Activated CD8-positive, alpha-beta memory T cell treated with anti-CD3 and anti-CD28 coated beads for 1 hour (primary cell): Measurements from ENCODE around the gene DET1.
"Not testable (repeated sequence)": the region's sequence is repeated elsewhere in the genome, so short reads cannot be mapped to it uniquely, and the experiment has no call there.

Source experiments
- DNase-seq, 2 donors: peaks; one replicate each; pipeline ENCODE4 v3.0.0-alpha.2; 2020; ENCODE audit warnings: low read depth in 1 of 2; ENCODE audit errors: extremely low read depth in 1 of 2

DET1 gene

DNA sequence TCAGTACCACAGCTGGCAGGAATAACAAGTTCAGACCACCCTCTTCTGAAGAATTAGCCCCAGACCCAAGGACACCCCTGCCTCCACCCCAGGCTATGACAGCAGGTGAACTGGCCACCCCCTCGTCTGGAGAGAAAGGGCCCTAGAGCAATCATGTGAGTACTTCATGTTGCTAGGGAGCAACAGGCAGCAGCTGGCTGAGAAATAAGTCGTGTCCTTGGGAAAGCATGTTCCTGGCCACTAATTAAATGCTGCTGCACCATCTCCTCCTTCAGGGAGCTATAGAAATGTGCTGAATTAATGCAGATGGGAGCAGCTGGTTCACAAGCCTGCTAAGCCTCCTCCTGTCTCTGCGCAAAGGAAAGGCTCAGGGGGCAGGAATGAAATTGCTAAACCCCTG lies 47.5 kb downstream of the DET1 start:
- DNase-seq = no peak

DNA sequence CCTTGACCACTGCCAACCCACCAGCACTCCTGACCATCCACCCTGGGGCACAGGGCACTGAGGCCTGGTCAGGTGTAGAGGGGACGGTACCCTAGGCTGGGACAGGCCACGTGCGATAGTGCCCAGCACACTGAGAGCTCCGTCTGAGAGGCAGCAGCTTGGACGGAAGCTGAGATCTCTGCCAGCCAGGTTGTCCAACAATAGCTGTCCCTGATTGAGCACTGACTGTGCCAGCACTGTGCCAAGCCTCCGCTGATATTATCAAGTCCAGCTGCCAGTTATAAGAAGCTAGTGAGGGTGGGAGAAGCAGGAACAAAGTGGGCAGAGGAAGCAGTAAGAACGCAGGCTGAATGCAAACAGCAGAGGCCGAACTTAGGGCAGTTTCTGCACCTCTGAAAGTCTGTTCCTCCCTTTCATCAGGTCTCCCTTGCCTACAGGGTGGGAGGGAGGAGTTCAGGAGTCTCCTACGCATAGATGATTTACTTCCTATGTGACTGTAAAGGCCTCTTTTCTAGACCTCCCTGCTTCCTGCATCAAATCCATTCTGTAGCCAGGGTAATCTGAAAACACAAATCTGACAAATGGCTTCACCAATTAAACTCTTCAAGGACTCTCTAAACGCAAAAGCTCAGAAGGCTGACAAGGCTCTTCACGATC lies 49.2 kb downstream of the DET1 start:
- no peak for DNase-seq

DNA sequence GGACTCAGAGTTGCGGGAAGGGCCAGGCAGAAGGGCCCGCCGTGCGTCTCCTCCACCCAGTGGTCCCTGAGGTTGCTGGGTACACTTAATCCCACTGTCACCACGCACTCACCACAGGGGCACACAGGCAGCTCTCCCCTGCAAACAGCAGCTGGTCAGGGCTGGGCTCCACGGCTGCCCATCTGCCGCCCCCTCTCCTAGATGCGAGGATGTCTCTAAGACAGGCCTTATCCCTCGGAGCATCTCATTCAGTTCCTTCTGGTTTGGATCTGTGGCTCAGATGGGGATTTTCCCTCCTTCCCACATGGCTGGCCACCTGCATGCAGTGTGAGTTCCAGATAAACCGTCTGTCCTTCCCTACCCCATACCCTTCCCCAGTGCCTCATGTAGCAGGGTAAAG lies 52.6 kb downstream of the DET1 start:
- DNase-seq = no peak

DNA sequence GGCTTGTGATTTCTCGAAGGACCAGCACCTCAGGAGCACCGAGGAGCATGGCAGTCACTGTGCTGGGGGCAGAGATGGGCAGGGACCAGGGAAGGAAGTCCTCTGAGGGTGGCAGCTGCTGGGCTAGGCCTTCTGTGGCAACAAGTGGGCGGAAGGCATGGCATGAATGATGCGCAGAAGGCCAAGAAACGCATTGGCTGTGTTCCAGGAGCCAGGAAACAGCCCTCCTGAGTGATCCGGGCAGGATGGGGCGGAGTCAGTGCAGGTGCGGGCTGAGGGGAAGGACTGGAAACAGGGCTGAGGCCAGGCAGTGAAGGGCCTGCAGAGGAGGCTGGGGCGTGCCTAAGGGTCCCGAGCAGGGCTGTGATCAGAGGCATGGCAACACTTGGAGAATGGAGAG lies 55.3 kb downstream of the DET1 start:
- DNase-seq = no peak

DNA sequence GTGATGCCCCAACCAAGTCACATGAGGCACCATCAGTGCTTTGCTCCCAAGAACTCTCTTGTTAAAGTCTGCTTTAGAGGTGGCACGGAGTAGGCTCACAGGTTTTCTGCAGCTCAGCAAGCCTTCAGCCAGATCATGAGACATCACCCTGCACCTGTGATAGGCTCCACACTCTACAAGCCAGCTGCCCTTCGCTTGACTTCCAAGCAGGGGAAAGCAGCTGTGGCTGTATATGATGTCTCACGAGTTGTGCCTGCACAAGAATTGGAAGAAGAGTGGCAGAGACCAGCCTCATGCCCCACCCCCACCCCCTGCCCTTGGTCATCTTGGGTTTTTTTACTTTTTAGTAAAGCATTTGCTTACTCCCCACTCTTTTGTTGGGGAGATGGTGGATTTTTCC lies 56.4 kb downstream of the DET1 start:
- no peak for DNase-seq

DNA sequence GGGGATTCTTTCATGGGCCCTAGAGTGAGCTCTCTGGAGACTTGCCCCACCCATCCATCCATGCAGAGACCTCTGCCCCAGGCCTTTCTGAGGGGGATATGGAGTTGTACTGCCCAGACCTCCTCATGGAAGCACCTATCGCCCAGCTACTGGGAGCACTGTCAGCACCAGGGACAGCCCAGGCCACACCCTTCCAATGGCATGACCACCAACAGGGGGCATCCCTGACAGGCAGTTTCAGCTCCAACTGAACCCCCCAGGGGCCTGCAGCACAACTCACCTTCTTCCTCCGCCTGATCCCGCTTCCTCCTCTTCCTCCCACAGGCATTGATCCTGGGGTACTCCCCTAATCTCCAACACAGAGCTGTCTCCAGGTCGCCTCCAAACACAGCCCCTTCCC lies 57.2 kb downstream of the DET1 start:
- DNase-seq = no peak

DNA sequence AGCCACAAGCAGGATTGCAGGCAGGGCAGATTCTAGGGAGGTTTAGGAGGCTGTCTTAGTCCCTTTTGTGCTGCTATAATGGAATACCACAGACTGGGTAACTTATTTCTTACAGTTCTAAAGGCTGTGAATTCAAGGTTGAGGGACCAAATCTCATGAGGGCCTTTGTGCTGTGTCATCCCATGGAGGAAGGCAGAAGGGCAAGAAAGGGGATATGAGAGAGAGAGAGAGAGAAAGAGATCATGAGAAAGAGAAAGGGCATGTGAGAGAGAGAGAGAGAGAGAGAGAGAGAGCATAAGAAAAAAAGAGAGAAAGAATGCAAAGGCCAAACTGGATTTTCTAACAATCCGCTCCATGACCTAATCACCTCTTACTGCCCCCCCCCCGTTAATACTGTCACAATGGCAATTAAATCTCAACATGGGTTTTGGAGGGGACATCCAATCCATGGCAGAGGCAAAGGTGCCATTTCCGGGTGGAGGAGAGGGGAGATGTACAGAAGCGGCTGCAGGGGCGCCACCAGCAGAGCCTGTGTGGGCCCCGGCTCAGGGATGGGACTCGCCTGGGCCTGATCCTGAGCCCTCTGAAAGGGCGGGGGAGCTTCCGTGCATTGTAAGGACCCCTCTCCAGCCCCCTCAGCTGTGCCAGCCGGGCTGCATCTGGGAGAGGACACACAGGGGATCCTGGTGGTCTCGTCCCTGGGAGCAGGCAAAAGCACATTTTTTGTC lies 58.5 kb downstream of the DET1 start:
- DNase-seq = no peak

DNA sequence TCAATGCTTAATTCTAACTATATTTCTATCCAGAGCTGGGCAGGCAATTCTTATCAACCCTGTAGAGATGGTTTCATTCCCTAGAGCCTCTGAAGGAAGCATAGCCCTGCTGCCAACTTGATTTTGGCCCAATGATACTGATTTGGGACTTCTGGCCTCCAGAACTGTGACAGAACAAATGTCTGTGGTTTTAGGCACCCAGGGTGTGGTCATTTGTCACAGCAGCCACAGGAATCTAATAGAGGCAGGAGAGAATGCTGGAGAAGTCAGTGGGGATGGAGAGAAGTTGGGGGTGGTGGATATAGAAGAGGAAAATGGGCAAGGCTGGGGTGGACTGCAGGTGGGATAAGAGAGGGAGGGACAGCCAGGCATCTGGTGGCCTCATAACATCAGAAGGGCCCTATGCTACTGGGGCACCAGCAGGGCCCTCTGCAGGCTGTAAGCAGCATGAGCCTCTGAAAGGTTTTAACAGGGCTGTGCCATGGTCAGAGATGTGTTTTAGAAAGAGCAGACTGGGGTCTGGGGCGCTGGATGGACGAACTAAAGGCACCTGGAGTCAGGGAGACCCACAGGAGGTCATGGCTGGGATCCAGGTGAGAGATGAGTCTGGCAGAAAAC lies 59.2 kb downstream of the DET1 start:
- DNase-seq = no peak

DNA sequence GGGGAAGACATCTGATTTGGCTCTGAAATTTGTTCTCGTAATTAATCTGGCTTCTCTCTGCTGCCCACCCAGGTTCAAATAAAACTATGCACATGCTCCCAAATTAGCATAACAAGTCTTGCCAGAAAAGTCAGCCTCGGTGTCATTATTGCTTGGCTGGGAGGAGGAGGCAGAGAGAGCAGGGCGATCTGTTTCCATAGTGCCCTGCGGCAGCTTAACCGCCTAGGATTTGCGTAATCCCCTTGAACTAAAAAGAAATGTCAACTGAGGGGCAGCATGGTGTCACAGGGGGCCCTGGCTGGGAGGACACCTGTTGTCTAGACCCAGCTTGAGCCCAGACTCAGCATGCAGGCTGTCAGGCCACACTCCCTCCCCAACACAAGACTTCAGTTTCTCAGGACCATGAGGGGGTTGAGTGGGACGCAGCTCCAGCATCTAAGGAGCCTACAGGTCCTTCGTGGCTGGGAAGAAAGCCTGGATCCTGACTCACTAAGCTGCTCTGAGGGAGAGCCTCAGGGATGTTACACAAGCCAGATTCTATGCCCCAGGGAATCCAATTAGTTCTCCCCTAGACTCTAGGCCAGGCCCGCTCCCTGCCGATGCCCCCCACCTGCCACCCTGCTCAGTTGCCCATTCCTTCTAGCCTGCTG lies 61.7 kb downstream of the DET1 start:
- no peak for DNase-seq

DNA sequence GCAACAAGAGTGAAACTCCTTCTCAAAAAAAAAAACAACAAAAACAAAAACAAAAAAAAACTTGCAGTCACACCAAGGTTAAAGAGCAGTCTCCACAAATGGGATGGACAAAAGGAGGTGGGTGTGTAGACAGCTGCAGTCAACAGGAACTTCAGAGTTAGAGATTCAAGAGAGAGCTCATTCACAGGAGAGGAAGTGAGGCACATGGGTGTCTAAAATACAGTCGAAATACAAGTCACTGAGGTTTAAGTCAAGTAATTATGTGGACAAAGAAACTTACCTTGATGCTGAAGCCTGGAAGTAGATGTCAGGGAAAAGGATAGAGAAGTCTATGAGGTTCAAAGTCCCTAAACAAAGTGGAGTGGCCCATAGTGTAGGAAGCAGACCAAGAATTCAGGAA lies 64.2 kb downstream of the DET1 start:
- no peak for DNase-seq

DNA sequence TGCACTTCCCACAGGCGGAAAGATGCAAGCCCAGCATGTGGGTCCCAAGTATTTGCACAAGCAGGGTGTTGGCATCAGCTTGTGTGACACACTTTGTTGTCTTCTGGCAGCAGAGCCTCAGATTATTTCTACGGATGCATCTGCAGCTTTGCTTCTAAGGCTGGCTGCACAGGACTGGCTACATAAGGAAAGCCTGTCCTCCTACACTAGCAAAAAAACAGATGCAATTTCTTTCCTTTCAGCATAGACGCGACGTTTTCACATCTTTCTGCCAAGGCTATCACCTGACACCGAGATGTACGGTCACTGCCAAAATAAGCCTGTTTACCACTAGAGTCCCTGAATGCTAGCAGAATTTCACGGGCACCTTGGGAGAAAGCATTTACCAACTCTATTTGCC lies 65.5 kb downstream of the DET1 start:
- DNase-seq = no peak

DNA sequence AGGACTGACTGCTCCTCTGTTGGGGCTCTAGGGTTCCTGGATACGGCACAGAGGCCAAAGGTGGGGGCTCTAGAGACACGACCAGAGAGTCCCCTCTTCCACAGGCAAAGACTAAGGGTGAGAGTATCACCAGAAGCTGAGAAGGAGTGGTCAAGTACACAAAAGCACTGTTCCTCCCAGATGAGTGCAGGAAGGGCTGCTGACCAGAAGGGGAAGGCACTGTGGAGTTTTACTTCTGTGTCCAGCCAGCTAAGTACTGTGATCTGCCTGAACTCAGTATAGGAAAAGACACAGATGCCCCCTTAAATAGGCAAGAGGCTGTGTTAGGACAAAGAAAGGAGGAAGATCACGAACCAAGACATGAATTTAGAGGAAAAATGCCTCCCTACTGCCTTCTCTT lies 67.3 kb downstream of the DET1 start:
- DNase-seq = no peak

DNA sequence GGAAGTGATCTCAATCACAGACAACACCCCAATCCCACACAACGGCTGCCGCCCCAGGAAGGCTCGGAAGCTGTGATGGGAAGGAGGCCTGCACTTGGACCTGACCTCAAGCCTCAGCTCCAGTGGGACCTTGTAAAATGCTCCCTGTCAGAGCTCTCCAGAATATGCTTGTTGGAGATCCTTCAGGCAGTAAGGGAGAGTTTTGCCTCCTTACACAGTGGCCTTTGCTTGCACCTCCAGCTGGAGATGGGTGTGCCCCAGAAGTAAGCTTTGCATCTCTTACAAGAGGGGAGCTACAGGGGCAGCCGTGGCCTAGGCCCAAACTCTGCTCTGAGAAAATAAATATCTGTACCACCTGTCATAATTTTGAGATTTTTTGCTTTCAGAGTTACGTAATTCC lies 68.6 kb downstream of the DET1 start:
- no peak for DNase-seq

DNA sequence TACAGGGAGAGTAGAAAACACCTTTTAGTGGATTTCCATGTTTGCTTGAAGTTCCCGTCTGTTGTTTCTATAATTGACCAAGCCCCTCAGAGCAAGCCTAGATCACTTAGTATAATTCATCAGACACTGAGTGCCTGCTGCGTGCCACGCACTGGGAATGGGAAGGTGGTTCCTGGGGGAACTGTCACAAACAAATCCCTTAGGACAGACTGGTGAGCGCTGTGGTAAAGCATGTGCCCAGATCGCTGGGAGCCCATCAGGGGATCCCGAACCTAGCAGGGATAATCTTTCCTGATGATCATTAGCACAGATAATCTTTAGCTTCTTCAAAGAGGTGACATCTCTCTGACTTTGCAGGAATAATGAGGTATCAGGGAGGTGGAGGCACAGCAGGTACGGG lies 69.4 kb downstream of the DET1 start:
- DNase-seq = no peak

DNA sequence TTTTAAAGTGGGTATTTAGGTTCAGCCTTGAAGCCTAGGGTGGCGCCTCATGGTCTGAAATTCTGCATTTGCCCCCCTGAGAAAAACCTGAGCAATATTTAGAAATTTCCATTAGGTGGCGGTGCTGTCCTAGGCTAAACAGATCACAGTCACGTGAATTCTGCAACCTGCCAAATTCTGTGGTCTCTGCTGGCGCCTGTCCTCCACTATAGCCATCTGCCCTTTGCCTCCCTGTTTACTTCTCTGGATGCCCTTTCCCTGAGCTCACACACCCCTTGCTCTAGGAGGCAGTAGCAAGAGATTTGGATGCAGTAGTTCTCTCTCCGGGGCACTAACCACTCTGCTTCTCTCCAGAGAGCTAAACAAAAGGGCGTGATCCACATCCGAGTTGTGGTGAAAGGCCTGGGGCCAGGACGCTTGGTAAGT lies 69.8 kb downstream of the DET1 start:
- DNase-seq = no peak

DNA sequence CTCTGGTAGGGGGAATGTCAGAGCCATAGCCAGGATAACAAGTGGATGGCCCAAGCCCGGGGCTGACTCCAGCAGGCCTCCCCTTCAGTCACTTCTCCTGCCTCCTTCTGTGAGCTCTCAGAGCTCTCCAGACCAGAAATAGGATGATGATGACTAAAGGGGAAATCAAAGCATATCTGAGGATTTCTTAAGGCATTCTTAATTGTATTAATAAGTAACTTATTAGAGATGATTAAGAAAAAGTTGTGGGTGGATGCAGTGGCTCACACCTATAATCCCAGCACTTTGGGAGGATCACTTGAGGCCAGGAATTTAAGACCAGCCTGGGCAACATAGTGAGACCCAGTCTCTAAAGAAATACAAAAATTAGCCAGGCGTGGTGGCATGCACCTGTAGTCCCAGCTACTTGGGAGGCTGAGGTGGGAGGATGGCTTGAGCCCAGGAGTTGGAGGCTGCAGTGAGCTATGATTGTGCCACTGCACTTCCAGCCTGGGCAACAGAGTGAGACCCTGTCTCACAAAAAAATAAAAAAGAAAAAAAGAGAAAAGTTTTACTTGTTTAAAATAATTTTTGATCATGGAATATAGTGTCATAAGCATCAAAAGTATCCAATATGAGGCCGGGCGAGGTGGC lies 72.7 kb downstream of the DET1 start:
- not testable (repeated sequence) for DNase-seq

DNA sequence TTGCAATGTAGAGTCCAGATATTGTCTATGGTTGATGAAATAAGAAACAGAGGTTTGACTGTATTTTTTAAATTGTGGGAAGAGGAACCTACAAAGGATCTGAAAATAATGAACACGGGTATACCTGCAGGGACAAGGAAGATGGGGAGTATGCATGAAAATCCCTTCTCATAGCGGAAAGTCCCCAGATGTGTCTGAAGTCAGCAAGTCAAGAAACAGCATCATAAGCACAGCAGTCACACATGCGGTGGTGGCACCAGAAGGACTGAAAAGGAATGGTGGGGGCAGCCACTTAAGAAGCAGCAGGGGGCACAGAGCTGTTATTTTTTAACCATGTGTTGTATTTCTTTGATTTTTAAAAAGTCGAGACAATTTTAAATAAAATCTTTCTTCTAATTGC lies 74.3 kb downstream of the DET1 start:
- no peak for DNase-seq

DNA sequence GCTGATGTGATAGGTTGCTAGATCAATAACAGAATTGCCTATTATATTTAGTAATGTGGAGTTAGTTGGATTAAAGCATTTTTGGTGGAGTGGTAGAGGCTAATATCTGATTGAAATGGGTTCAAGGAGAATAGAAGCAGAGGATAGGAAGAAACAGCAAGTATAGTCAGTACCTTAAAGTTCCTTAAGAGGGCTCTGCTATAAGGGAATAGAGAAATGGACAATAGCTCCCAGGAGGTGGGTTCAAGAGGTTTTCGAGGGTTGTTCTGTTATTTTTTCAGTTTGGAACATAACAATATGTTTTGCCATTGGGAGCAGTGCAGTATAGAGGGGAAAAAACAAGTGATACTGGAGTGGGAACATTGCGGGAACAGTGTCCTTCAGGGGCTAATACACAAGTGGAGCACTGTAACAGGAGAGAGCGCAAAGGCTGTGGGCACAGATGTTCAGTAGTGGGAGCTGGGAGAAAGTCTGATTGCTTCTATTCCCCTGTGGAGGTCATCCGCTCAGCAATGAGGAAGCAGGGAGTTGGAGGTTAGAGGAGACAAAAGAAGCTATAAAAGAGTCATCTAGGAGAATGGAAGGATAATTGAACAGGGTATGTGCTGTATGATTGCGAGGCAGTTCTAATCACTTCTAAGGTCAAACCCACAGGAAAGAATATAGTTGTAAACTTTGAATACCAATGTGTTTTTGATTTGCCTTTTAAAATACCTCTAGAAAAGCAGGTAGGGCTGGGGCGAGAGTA lies 75.7 kb downstream of the DET1 start:
- DNase-seq = no peak

DNA sequence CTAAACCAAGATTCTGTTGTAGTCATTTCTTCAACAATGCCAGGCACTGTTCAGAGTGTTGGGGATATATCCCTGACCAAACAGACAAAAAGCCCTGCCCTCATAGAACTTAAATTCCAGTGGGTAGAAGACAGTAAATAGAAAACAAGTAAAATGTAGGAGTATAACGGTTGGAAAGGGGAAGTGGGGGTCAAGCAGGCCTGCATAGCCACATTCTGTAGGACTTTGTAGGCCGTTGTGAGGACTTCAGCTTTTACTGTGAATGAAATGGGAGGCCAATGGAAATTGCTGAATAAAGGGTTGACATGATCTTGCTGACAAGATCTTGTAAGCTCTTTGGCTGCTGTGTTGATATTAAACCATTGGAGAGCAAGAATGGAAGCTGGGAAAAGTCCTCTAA lies 77.2 kb downstream of the DET1 start:
- no peak for DNase-seq

DNA sequence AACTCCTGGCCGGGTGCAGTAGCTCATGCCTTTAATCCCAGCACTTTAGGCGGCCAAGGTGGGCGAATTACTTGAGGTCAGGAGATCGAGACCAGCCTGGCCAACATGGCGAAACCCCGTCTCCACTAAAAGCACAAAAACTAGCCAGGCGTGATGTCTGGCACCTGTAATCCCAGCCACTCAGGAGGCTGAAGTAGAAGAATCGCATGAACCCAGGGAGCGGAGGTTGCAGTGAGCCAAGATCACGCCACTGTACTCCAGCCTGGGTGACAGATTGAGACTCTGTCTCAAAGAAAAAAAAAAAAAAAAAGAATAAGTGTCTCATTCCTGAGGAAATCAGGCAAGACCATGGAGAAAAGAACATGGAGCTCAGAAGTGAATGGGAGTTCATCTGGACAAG lies 77.8 kb downstream of the DET1 start:
- not testable (repeated sequence) for DNase-seq
